GM23248 (cell line): ENCODE data around the gene SCYL2. TPM values are rescaled to one million over a fixed set of nuclear protein-coding genes. Genes with fewer than 3 reads are reported as not detected.

Experiments
- DNase-seq: peaks from one replicate; pipeline ENCODE4 v3.0.0-alpha.2; 2015
- H2AFZ ChIP-seq: fragments of 200-600 bp; sonication (generic); 2 replicates; pipeline ENCODE4 v1.6.1; 2016; ENCODE audit warnings: antibody characterized with exemption
- H3F3A ChIP-seq: fragments of 200-600 bp; sonication (generic); 2 replicates; pipeline ENCODE4 v1.6.1; 2016; ENCODE audit warnings: mild to moderate bottlenecking, antibody characterized with exemption, mixed run types; ENCODE audit not compliant: insufficient read depth
- H3K27ac ChIP-seq: fragments of 200-600 bp; sonication (generic); 2 replicates; pipeline ENCODE4 v1.5.1; 2016; ENCODE audit warnings: mild to moderate bottlenecking
- H3K27me3 ChIP-seq: fragments of 200-600 bp; sonication (generic); replicated peaks from 2 replicates; pipeline ENCODE4 v1.6.1; 2016; ENCODE audit warnings: mild to moderate bottlenecking; ENCODE audit not compliant: insufficient read depth
- H3K36me3 ChIP-seq: fragments of 200-600 bp; sonication (generic); 2 replicates; pipeline ENCODE4 v1.6.1; 2016; ENCODE audit warnings: low read depth, mild to moderate bottlenecking
- H3K4me1 ChIP-seq: fragments of 200-600 bp; sonication (generic); 2 replicates; pipeline ENCODE4 v1.6.1; 2016; ENCODE audit warnings: mild to moderate bottlenecking; ENCODE audit not compliant: insufficient read depth
- H3K4me2 ChIP-seq: fragments of 200-600 bp; sonication (generic); one replicate; pipeline ENCODE4 v1.6.1; 2016; ENCODE audit warnings: mild to moderate bottlenecking; ENCODE audit not compliant: unreplicated experiment
- H3K4me3 ChIP-seq: fragments of 200-600 bp; sonication (generic); 2 replicates; pipeline ENCODE4 v1.5.1; 2016; ENCODE audit warnings: mild to moderate bottlenecking
- H3K79me2 ChIP-seq: fragments of 200-600 bp; sonication (generic); 2 replicates; pipeline ENCODE4 v1.6.1; 2016; ENCODE audit warnings: mild to moderate bottlenecking; ENCODE audit not compliant: insufficient read depth
- H3K9ac ChIP-seq: fragments of 200-600 bp; sonication (generic); 2 replicates; pipeline ENCODE4 v1.6.1; 2016; ENCODE audit warnings: mild to moderate bottlenecking
- H3K9me2 ChIP-seq: fragments of 200-600 bp; sonication (generic); 2 replicates; pipeline ENCODE4 v1.6.1; 2016; ENCODE audit warnings: mixed run types, mild to moderate bottlenecking, moderate library complexity; ENCODE audit not compliant: insufficient read depth
- H3K9me3 ChIP-seq: fragments of 200-600 bp; sonication (generic); one replicate; pipeline ENCODE4 v1.6.1; 2017; ENCODE audit warnings: low read depth
- H4K20me1 ChIP-seq: fragments of 200-600 bp; sonication (generic); 2 replicates; pipeline ENCODE4 v1.6.0; 2016; ENCODE audit not compliant: insufficient read depth
- EZH2 ChIP-seq: fragments of 200-600 bp; sonication (generic); IDR thresholded peaks from 2 replicates; pipeline ENCODE4 v1.6.1; 2018; ENCODE audit warnings: antibody characterized with exemption, mild to moderate bottlenecking; ENCODE audit not compliant: insufficient read depth, poor library complexity, severe bottlenecking
- EZH2phosphoT487 ChIP-seq: fragments of 200-600 bp; sonication (generic); IDR thresholded peaks from 2 replicates; pipeline ENCODE4 v1.6.1; 2018; ENCODE audit warnings: antibody characterized with exemption, moderate library complexity, mild to moderate bottlenecking, low read depth; ENCODE audit not compliant: insufficient read depth
- WGBS, 2 experiments: methylation state at CpG; one replicate each; pipeline ENCODE4 v1.1.6; 2015 to 2017; ENCODE audit warnings: low lambda C conversion rate in 2 of 2, low coverage in 1 of 2; ENCODE audit errors: missing lambda C conversion rate in 2 of 2; 5-methylcytosine and 5-hydroxymethylcytosine counted together
- in situ Hi-C: fragments of 300-500 bp; cut with MboI; formaldehyde crosslinking; loops from 2 replicates; pipeline ENCODE4 v1.15.0; 2020
- polyA plus RNA-seq: library from polyadenylated mRNA; unstranded; fragments of >200 nt; fragmentation: Nextera tagmentation; extraction: Ambion mirVana; gene quantifications from 2 replicates; pipeline ENCODE4 v1.2.1, GENCODE V29; 2016
- total RNA-seq: library from RNA; depleted of rRNA; stranded (reverse); fragments of >200 nt; shearing (Covaris generic); gene quantifications from 2 replicates; pipeline ENCODE4 v1.2.3, GENCODE V29; 2014

SCYL2 gene
- total and polyA plus RNA-seq, 2 experiments from 2014 or later = 28.3 to 45.0 TPM

- WGBS, 2 experiments = 96 to 98% methylated on average over 4 of the region's 4 CpGs
Measured at GRCh38 chr12:100247765-100248164, 19.2 kb upstream of the SCYL2 start.

GRCh38 chr12:100248886-100249285, 18.1 kb upstream of the SCYL2 start:
- Histone ChIP-seq H3K4me2 (peak overlapping the region; percentile 54), H3K4me1 (peaks cover 17% of the 10 kb centered on the region), H3K27me3 (no peaks in the 10 kb centered on the region), H3K27ac (peak overlapping the region; percentile 57), H3K4me3 (peak overlapping the region; percentile 39), H4K20me1 (no peaks in the 10 kb centered on the region), H2AFZ (peak overlapping the region; percentile 72), H3F3A (0 out of 2 replicates have a peak, but pooled peaks cover 8% of the 10 kb centered on the region), H3K9me2 (no peaks in the 10 kb centered on the region), H3K9me3 (no peaks in the 10 kb centered on the region), H3K9ac (no peak overlapping the region), H3K36me3 (no peaks in the 10 kb centered on the region), H3K79me2 (no peaks in the 10 kb centered on the region)
- in situ Hi-C loops = loop anchor here (10.0 kb wide), 1 partner anchor 306 kb away; no protein-coding TSS in a partner anchor
- DNase-seq = peak; percentile 74
- TF ChIP-seq EZH2phosphoT487 (no peak), EZH2 (no peak)

More at GRCh38 chr12:100247765-100248164, 19.2 kb upstream of the SCYL2 start:
- no peak for DNase-seq
- Histone ChIP-seq H3K27me3 (no peaks in the 10 kb centered on the region), H3K9me2 (no peaks in the 10 kb centered on the region), H3K4me3 (no peak overlapping the region), H3K79me2 (no peaks in the 10 kb centered on the region), H3F3A (0 out of 2 replicates have a peak, but pooled peaks cover 8% of the 10 kb centered on the region), H3K27ac (no peak overlapping the region), H3K36me3 (no peaks in the 10 kb centered on the region), H3K4me1 (peaks cover 17% of the 10 kb centered on the region), H3K9me3 (no peaks in the 10 kb centered on the region), H3K4me2 (no peak overlapping the region), H2AFZ (no peak overlapping the region), H4K20me1 (no peaks in the 10 kb centered on the region), H3K9ac (no peak overlapping the region)
- TF ChIP-seq EZH2 = no peak
- TF ChIP-seq EZH2phosphoT487 = no peak
- in situ Hi-C loops = loop anchor here (10.0 kb wide), 1 partner anchor 307 kb away; no protein-coding TSS in a partner anchor

- 90 to 95% methylated on average over 7 of the region's 7 CpGs for WGBS, 2 experiments
- H3K4me3 ChIP-seq = no peak overlapping the region
- H3K79me2 ChIP-seq = no peaks in the 10 kb centered on the region
- no peaks in the 10 kb centered on the region for H4K20me1 ChIP-seq
- no peaks in the 10 kb centered on the region for H3K9me2 ChIP-seq
- no peak for DNase-seq
- in situ Hi-C loops = loop anchor here (10.0 kb wide), 1 partner anchor 305 kb away; no protein-coding TSS in a partner anchor
- no peaks in the 10 kb centered on the region for H3K36me3 ChIP-seq
- H3K27me3 ChIP-seq = no peaks in the 10 kb centered on the region
- 0 out of 2 replicates have a peak, but pooled peaks cover 14% of the 10 kb centered on the region for H3F3A ChIP-seq
- H3K4me2 ChIP-seq = no peak overlapping the region
- no peaks in the 10 kb centered on the region for H3K9me3 ChIP-seq
- H3K27ac ChIP-seq = no peak overlapping the region
- H3K4me1 ChIP-seq = peaks cover 17% of the 10 kb centered on the region
- H2AFZ ChIP-seq = no peak overlapping the region
- TF ChIP-seq EZH2 (no peak), EZH2phosphoT487 (no peak)
- no peak overlapping the region for H3K9ac ChIP-seq
Measured at GRCh38 chr12:100249941-100250340, 17.0 kb upstream of the SCYL2 start.

GRCh38 chr12:100251917-100252316, 15.1 kb upstream of the SCYL2 start:
- no peak for DNase-seq
- no peak overlapping the region for H2AFZ ChIP-seq
- no peaks in the 10 kb centered on the region for H3K27me3 ChIP-seq
- H3K9ac ChIP-seq = no peak overlapping the region
- no peaks in the 10 kb centered on the region for H3K79me2 ChIP-seq
- no peak overlapping the region for H3K27ac ChIP-seq
- no peaks in the 10 kb centered on the region for H3K9me3 ChIP-seq
- no peak overlapping the region for H3K4me2 ChIP-seq
- in situ Hi-C loops = no loop called here
- no peaks in the 10 kb centered on the region for H4K20me1 ChIP-seq
- no peak overlapping the region for H3K4me3 ChIP-seq
- H3K4me1 ChIP-seq = peaks cover 17% of the 10 kb centered on the region
- no peaks in the 10 kb centered on the region for H3K36me3 ChIP-seq
- WGBS, 2 experiments = 65 to 73% methylated on average over 2 of the region's 2 CpGs
- no peaks in the 10 kb centered on the region for H3K9me2 ChIP-seq
- TF ChIP-seq EZH2 (no peak), EZH2phosphoT487 (no peak)
- H3F3A ChIP-seq = 0 out of 2 replicates have a peak, but pooled peaks cover 19% of the 10 kb centered on the region

- no peak overlapping the region for H3K27ac ChIP-seq
- WGBS, 2 experiments = 50 to 56% methylated on average over 1 of the region's 1 CpG
- no peaks in the 10 kb centered on the region for H3K9me2 ChIP-seq
- H3K27me3 ChIP-seq = no peaks in the 10 kb centered on the region
- H3K9me3 ChIP-seq = no peaks in the 10 kb centered on the region
- in situ Hi-C loops = no loop called here
- H3K79me2 ChIP-seq = no peaks in the 10 kb centered on the region
- no peak for DNase-seq
- no peak overlapping the region for H3K4me2 ChIP-seq
- no peaks in the 10 kb centered on the region for H4K20me1 ChIP-seq
- no peak overlapping the region for H3K9ac ChIP-seq
- H3F3A ChIP-seq = 0 out of 2 replicates have a peak, but pooled peaks cover 16% of the 10 kb centered on the region
- no peak for TF ChIP-seq EZH2phosphoT487
- no peak for TF ChIP-seq EZH2
- H3K36me3 ChIP-seq = no peaks in the 10 kb centered on the region
- no peak overlapping the region for H2AFZ ChIP-seq
- peaks cover 13% of the 10 kb centered on the region for H3K4me1 ChIP-seq
- H3K4me3 ChIP-seq = no peak overlapping the region
Measured at GRCh38 chr12:100253437-100253836, 13.5 kb upstream of the SCYL2 start.
